Mesendoderm (in vitro differentiated cells): ENCODE data around the gene PLSCR1.
"Not testable (repeated sequence)": the region's sequence is repeated elsewhere in the genome, so short reads cannot be mapped to it uniquely, and the experiment has no call there.

Experiments
- DNase-seq: peaks from one replicate; pipeline ENCODE4 v3.0.0; 2013
- H2AK5ac ChIP-seq: 2 replicates; pipeline ENCODE4 v1.6.1; 2013; ENCODE audit warnings: low read length, inconsistent platforms
- H2BK120ac ChIP-seq: 2 replicates; pipeline ENCODE4 v1.6.1; 2013; ENCODE audit warnings: low read depth, mild to moderate bottlenecking, low read length, moderate library complexity, mixed read lengths
- H2BK15ac ChIP-seq: replicated peaks from 2 replicates; pipeline ENCODE4 v1.6.1; 2013; ENCODE audit warnings: low read depth, mild to moderate bottlenecking, moderate library complexity
- H2BK5ac ChIP-seq: 2 replicates; pipeline ENCODE4 v1.6.1; 2013; ENCODE audit warnings: low read length, inconsistent platforms
- H3K18ac ChIP-seq: 2 replicates; pipeline ENCODE4 v1.6.1; 2013; ENCODE audit warnings: mild to moderate bottlenecking, low read length, mixed read lengths
- H3K23ac ChIP-seq: one replicate; pipeline ENCODE4 v1.6.1; 2013; ENCODE audit warnings: low read length
- H3K27ac ChIP-seq: 2 replicates; pipeline ENCODE4 v1.5.1; 2013; ENCODE audit warnings: low read depth, mild to moderate bottlenecking, inconsistent platforms, low read length, moderate library complexity
- H3K27me3 ChIP-seq: 2 replicates; pipeline ENCODE4 v1.6.1; 2013; ENCODE audit warnings: low read length, control low read depth, mild to moderate bottlenecking, inconsistent platforms; ENCODE audit not compliant: insufficient read depth, poor library complexity
- H3K36me3 ChIP-seq: 2 replicates; pipeline ENCODE4 v1.6.1; 2013; ENCODE audit warnings: low read length, inconsistent platforms; ENCODE audit not compliant: control insufficient read depth, insufficient read depth
- H3K4ac ChIP-seq: one replicate; pipeline ENCODE4 v1.6.1; 2013; ENCODE audit warnings: low read depth, mild to moderate bottlenecking, low read length, moderate library complexity
- H3K4me1 ChIP-seq: 2 replicates; pipeline ENCODE4 v1.6.1; 2013; ENCODE audit warnings: low read depth, low read length, inconsistent platforms; ENCODE audit not compliant: control insufficient read depth
- H3K4me2 ChIP-seq: 2 replicates; pipeline ENCODE4 v1.6.1; 2013; ENCODE audit warnings: low read length
- H3K4me3 ChIP-seq: 2 replicates; pipeline ENCODE4 v1.5.1; 2013; ENCODE audit warnings: mild to moderate bottlenecking, low read length
- H3K56ac ChIP-seq: one replicate; pipeline ENCODE4 v1.6.1; 2013; ENCODE audit warnings: low read length
- H3K79me1 ChIP-seq: 2 replicates; pipeline ENCODE4 v1.6.1; 2013; ENCODE audit warnings: low read length, inconsistent platforms
- H3K79me2 ChIP-seq: 2 replicates; pipeline ENCODE4 v1.6.1; 2013; ENCODE audit warnings: mild to moderate bottlenecking, low read length; ENCODE audit not compliant: control insufficient read depth, insufficient read depth
- H3K9ac ChIP-seq: 2 replicates; pipeline ENCODE4 v1.6.1; 2013; ENCODE audit warnings: low read length, inconsistent platforms
- H4K5ac ChIP-seq: one replicate; pipeline ENCODE4 v1.6.1; 2013; ENCODE audit warnings: low read length
- H4K8ac ChIP-seq: one replicate; pipeline ENCODE4 v1.6.1; 2013; ENCODE audit warnings: low read depth, mild to moderate bottlenecking, control low read depth, low read length, moderate library complexity
- WGBS: extraction: QIAGEN DNeasy Blood & Tissue Kit; methylation state at CpG from one replicate; pipeline ENCODE4 v1.1.7; 2013; ENCODE audit warnings: low lambda C conversion rate, missing lambda C conversion rate; ENCODE audit not compliant: insufficient coverage; ENCODE audit errors: extremely low coverage; 5-methylcytosine and 5-hydroxymethylcytosine counted together

Gene PLSCR1

DNA sequence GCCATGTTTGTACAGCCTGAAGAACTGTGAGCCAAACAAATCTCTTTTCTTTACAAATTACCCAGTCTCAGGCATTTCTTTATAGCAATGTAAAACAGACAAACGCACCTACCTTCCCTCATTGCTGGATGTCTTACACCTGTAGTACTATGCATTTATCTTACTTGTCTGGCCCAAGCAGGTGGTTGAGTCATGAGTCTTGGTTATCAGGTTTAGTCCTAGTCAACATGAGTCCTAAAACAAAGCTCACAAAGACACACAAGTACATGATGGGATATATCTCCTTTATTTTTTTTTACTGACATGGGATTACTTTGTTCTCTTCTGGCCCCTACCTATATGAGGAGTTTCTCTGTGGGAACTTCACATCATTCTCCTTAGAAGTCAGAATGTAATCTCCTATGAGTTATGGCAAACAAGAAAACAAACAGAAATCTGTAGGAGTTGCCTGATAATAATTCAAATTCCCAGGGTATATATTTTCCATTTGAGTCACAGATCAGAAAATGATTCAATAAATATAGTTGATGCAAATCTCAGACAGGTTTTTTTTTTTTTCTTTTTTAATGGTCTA, 41.4 kb downstream of the PLSCR1 start:
- no peak overlapping the region for H3K27ac ChIP-seq
- no peak overlapping the region for H3K56ac ChIP-seq
- WGBS: no CpG with 5 or more reads among the region's 1 CpG
- H4K5ac ChIP-seq: no peak overlapping the region
- no peak overlapping the region for H2BK5ac ChIP-seq
- no peaks in the 10 kb centered on the region for H3K36me3 ChIP-seq
- no peaks in the 10 kb centered on the region for H3K79me1 ChIP-seq
- H3K27me3 ChIP-seq: no peaks in the 10 kb centered on the region
- no peak overlapping the region for H3K4ac ChIP-seq
- H3K4me1 ChIP-seq: peaks cover 5% of the 10 kb centered on the region
- H2BK15ac ChIP-seq: no peak overlapping the region
- H2AK5ac ChIP-seq: peak overlapping the region; percentile 77
- H3K4me3 ChIP-seq: no peak overlapping the region
- H4K8ac ChIP-seq: no peak overlapping the region
- H3K79me2 ChIP-seq: no peaks in the 10 kb centered on the region
- no peak overlapping the region for H3K18ac ChIP-seq
- no peak overlapping the region for H2BK120ac ChIP-seq
- no peak overlapping the region for H3K9ac ChIP-seq
- no peak for DNase-seq
- no peak overlapping the region for H3K4me2 ChIP-seq
- H3K23ac ChIP-seq: no peak overlapping the region

DNA sequence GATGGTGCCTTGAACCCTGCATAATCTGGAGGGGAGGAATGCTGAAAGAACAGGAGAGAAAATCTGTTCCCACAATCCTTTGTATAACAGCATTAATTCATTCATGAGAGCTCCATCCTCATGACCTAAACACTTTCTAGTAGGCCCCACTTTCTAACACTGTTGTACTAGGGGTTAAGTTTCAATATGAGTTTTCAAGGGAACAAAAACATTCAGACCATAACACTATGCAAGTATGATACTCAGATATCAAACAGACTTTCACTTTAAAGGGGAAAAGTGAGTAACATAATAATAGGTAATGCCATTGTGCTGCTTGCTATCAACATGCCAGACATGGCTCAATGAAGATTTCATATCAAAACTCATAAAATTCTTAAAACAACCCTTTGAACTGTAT, 42.7 kb downstream of the PLSCR1 start:
- Histone ChIP-seq H2BK5ac (no peak overlapping the region), H3K9ac (no peak overlapping the region)
- no peak for DNase-seq

DNA sequence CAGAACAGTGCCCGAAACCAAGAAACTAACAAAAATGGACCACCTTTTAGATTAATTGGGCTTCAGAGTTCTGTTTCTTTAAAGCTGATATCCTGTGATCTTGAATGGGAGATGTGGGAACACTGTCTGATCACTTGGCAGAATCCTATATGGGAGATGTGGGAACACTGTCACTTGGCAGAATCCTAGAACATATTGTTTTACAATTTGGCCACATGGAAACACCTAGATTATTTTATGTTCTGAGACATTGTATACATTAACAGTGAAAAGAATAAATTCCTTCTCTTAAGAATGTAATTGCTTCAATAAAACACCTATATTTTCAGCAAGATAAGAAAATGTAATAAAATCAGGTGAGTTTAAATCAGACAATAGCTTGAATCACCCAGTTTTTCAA, 44.7 kb downstream of the PLSCR1 start:
- Histone ChIP-seq H2BK120ac (peak overlapping the region; percentile 28), H3K4me3 (no peak overlapping the region), H3K79me2 (no peaks in the 10 kb centered on the region), H3K9ac (no peak overlapping the region), H3K4me1 (no peaks in the 10 kb centered on the region), H3K27ac (no peak overlapping the region), H3K18ac (peak overlapping the region; percentile 84), H3K79me1 (no peaks in the 10 kb centered on the region), H3K4me2 (no peak overlapping the region), H3K36me3 (no peaks in the 10 kb centered on the region), H3K4ac (no peak overlapping the region), H3K56ac (no peak overlapping the region), H4K5ac (no peak overlapping the region), H3K23ac (no peak overlapping the region), H2BK5ac (no peak overlapping the region), H2AK5ac (no peak overlapping the region), H2BK15ac (peak overlapping the region; percentile 25), H3K27me3 (no peaks in the 10 kb centered on the region), H4K8ac (no peak overlapping the region)
- WGBS: no CpG with 5 or more reads among the region's 1 CpG
- no peak for DNase-seq

More for the DNA sequence above, 42.7 kb downstream of the PLSCR1 start:
- H3K56ac ChIP-seq: no peak overlapping the region
- no peak overlapping the region for H3K4me3 ChIP-seq
- H3K23ac ChIP-seq: no peak overlapping the region
- peak overlapping the region; percentile 45 for H2BK120ac ChIP-seq
- H3K79me1 ChIP-seq: no peaks in the 10 kb centered on the region
- H2AK5ac ChIP-seq: no peak overlapping the region
- no peak overlapping the region for H4K8ac ChIP-seq
- no peak overlapping the region for H4K5ac ChIP-seq
- H3K27me3 ChIP-seq: no peaks in the 10 kb centered on the region
- no peaks in the 10 kb centered on the region for H3K36me3 ChIP-seq
- no peaks in the 10 kb centered on the region for H3K79me2 ChIP-seq
- H2BK15ac ChIP-seq: no peak overlapping the region
- H3K27ac ChIP-seq: no peak overlapping the region
- no peaks in the 10 kb centered on the region for H3K4me1 ChIP-seq
- H3K18ac ChIP-seq: no peak overlapping the region
- H3K4ac ChIP-seq: peak overlapping the region; percentile 70
- H3K4me2 ChIP-seq: no peak overlapping the region

DNA sequence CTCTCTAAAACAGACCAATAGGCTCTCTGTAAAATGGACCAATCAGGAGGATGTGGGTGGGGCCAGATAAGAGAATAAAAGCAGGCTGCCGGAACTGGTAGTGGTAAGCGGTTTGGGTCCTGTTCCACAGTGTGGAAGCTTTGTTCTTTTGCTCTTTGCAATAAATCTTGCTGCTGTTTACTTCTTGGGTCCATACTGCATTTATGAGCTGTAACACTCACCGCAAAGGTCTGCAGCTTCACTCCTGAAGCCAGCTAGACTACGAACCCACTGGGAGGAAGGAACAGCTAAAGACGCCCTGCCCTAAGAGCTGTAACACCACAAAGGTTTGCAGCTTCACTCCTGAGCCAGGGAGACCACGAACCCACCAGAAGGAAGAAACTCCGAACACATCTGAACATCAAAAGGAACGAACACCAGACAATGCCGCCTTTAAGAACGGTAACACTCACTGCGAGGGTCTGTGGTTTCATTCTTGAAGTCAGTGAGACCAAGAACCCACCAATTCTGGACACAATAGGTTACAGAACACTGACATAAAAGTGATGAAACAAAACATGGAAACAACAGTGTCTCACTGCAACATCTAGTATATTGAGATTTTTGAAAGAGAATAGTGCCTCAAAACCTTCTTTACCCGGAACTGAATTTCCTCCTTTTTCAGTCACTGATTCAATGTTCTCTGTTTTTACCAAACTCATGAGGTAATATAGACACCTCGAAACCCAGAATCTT, 46.2 kb downstream of the PLSCR1 start:
- Histone ChIP-seq H3K4ac (no peak overlapping the region), H2BK15ac (no peak overlapping the region), H3K4me3 (no peak overlapping the region), H3K36me3 (no peaks in the 10 kb centered on the region), H3K18ac (no peak overlapping the region), H3K4me2 (no peak overlapping the region), H3K56ac (no peak overlapping the region), H2AK5ac (no peak overlapping the region), H3K23ac (no peak overlapping the region), H3K79me1 (no peaks in the 10 kb centered on the region), H4K5ac (no peak overlapping the region), H3K9ac (no peak overlapping the region), H2BK5ac (no peak overlapping the region), H3K79me2 (no peaks in the 10 kb centered on the region), H2BK120ac (no peak overlapping the region), H3K4me1 (no peaks in the 10 kb centered on the region), H3K27ac (no peak overlapping the region), H3K27me3 (no peaks in the 10 kb centered on the region), H4K8ac (no peak overlapping the region)
- no CpG with 5 or more reads among the region's 13 CpGs for WGBS
- DNase-seq: no peak

DNA sequence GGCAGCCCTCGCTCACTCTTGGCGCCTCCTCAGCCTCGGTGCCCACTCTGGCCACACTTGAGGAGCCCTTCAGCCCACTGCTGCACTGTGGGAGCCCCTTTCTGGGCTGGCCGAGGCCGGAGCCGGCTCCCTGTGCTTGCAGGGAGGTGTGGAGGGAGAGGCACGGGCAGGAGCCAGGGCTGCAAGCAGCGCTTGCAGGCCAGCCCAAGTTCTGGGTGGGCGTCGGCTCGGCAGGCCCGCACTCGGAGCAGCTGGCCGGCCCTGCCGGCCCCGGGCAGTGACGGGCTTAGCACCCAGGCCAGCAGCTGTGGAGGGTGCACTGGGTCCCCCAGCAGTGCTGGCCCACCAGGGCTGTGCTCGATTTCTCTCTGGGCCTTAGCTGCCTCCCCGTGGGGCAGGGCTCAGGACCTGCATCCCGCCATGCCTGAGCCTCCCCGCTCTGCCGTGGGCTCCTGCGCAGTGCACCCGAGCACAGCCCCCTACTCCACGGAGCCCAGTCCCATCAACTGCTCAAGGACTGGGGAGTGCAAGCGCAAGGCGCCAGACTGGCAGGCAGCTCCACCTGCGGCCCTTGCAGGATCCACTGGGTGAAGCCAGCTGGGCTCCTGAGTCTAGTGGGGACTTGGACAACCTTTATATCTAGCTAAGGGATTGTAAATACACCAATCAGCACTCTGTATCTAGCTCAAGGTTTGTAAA, 47.1 kb downstream of the PLSCR1 start:
- no CpG with 5 or more reads among the region's 28 CpGs for WGBS
- not testable (repeated sequence) for DNase-seq

More for the DNA sequence above, 47.1 kb downstream of the PLSCR1 start:
- H2BK15ac ChIP-seq, H3K4me1 ChIP-seq, H3K56ac ChIP-seq, H3K27me3 ChIP-seq, H4K8ac ChIP-seq, H3K18ac ChIP-seq, H2AK5ac ChIP-seq, H3K23ac ChIP-seq, H3K4me3 ChIP-seq, H3K27ac ChIP-seq, H3K4ac ChIP-seq, H3K79me1 ChIP-seq, H3K36me3 ChIP-seq, H3K4me2 ChIP-seq, H3K9ac ChIP-seq, H2BK120ac ChIP-seq, H2BK5ac ChIP-seq, H3K79me2 ChIP-seq, H4K5ac ChIP-seq: not testable (repeated sequence)
